SIG-M5 treated with dmso at 0.1 percent for 504 hours (cell line): ENCODE results near the gene DAZL.
A peak's percentile ranks its signal among the peaks of the same experiment; 100 is the strongest.
"Not testable (repeated sequence)": the region's sequence is repeated elsewhere in the genome, so short reads cannot be mapped to it uniquely, and the experiment has no call there.

Experiments used
- DNase-seq: peaks from one replicate; lab custom pipeline; 2025; ENCODE audit not compliant: unreplicated experiment; lab: John Stamatoyannopoulos, UW

DAZL gene, protein sequence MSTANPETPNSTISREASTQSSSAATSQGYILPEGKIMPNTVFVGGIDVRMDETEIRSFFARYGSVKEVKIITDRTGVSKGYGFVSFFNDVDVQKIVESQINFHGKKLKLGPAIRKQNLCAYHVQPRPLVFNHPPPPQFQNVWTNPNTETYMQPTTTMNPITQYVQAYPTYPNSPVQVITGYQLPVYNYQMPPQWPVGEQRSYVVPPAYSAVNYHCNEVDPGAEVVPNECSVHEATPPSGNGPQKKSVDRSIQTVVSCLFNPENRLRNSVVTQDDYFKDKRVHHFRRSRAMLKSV

DNA sequence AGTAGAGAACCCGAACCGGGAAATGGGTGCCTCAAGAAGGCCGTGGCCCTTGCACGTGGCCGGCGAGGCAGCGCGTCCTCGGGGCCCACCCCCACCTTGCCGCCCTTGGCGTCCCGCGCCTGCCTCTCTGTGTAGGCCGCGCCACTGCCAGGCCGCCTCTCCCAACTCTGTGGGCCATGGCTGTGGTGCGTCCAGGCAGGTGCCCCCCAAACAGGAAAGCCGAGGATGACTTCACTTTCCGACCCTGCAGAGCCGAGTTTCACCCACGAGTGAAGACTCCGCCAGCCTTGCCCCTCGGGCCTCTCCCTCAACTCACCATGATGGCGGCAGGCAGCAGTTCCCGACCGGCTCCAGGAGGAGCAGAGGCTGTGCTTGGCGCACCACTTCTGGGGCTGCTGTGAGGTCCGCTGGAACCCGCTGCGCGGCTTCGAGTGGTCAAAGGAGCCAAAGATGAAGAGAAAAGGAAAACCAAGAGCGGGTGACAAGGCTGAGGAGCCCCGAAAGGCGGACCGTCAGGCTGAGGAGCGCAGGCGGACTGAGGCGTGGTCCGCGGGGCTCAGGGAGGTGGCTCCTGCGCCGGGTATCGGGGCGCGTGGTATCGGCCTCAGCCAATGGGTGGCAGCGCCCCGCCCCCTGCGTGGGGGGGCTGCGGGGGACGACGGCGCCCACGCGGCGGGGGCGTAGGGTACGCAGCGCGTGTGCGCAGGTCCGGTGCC, at the start of gene DAZL:
TSS of gene DAZL (minus strand) at position 537 of the 716 bp plus-strand sequence. CDS start at position 319, 218 bp downstream.
- DNase-seq = no peak

- DNase-seq = no peak
Observed at GRCh38 chr3:16654976-16655375, 49.8 kb upstream of the DAZL start.

- DNase-seq = no peak
Observed at GRCh38 chr3:16653712-16654111, 48.5 kb upstream of the DAZL start.

DNA sequence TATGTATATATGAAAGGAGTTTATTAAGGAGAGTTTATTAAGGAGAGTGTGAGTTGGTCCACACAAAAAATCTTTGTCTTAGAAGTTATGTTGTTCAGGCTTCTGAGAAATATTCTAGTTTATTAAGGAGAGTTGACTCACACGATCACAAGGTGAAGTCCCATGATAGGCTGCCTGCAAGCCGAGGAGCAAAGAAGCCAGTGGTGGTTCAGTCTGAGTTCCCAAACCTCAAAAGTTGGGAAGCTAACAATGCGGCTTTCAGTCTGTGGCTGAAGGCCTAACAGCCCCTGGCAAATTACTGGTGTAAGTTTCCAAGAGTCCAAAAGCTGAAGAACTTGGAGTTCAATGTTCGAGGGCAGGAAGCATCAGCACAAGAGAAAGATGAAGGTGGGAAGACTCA, 42.4 kb upstream of the DAZL start:
- DNase-seq = no peak

DNA sequence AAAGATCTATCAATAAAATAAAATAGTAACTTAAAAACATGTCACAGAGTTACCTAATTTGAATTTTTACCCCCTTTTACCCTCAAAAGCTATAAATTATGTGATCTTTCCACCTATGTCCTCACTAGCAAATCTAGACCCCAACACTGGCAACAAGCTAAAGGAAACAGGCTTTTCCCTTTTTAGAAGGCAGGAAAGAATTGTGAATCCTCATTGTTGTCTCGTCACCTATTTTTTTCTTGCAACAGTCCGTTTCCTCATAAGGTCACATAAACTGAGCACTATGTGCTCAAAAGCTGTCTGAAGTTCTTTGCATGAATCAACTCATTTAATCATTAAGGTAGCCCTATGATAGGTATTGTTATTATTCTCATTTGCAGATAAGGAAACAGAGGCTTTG, 34.6 kb upstream of the DAZL start:
- DNase-seq = no peak

DNA sequence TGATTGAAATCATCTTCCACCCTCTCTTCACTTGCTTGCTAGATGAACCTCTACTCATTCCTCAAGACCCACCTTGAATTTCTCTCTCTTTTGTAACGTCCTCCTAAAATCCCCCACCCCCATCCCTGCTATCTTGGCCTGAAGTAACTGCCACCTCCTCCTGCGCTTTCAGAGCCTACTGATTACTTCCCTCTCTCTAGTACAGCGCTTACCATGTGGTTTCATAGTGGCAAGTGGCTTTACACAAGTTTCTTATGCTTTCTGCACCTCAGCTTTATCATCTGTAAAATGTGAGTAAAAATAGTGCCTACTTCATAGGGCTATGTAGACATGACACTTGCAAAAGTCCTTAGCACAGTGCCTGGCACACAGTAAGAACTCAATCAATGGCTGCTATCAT, 28.7 kb upstream of the DAZL start:
- peak; percentile 4 for DNase-seq

- no peak for DNase-seq
Observed at GRCh38 chr3:16632395-16632794, 27.2 kb upstream of the DAZL start.

- no peak for DNase-seq
Observed at GRCh38 chr3:16618721-16619120, 13.5 kb upstream of the DAZL start.

DNA sequence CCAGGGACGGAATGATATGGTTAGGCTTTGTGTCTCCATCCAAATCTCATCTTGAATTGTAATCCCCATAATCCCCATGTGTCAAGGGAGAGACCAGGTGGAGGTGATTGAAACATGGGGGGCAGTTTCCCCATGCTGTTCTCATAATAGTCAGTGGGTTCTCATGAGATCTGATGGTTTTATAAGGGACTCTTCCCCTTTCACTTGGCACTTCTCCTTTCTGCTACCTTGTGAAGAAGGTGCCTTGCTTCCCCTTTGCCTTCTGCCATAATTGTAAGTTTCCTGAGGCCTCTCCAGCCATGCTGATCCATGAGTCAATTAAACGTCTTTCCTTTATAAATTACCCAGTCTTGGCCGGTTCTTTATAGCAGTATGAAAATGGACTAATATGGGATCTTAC, 11.9 kb upstream of the DAZL start:
- not testable (repeated sequence) for DNase-seq

- no peak for DNase-seq
Observed at GRCh38 chr3:16616083-16616482, 10.9 kb upstream of the DAZL start.

- no peak for DNase-seq
Observed at GRCh38 chr3:16614033-16615031, 9.1 kb upstream of the DAZL start.

GRCh38 chr3:16609927-16610580, 4.8 kb upstream of the DAZL start:
- no peak for DNase-seq

GRCh38 chr3:16608816-16609215, 3.6 kb upstream of the DAZL start:
- DNase-seq = no peak

GRCh38 chr3:16607718-16608117, 2.5 kb upstream of the DAZL start:
- DNase-seq = no peak

DNA sequence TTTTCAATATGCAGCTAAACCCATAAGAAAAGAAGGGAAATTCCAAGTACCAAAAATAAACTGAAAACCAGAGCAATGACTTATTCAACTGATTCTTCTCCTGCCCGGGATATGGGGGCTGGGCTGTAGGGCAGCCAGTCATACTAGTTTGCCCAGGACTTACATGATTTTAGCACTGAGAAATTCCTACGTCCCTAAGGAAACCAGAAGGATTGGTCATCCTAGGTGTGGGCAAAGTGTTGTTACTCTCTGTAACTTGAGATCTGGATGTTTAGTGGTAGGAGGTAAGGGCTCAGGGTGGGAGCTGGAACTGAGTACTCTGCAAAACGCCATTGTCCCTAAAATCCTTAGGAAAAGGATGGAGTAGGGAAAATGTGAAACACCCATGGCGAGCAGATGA, 1.2 kb upstream of the DAZL start:
- DNase-seq = no peak

- DNase-seq = no peak
Observed at GRCh38 chr3:16605966-16606365, 743 bp upstream of the DAZL start.

GRCh38 chr3:16604433-16604832, 790 bp downstream of the DAZL start:
- DNase-seq = no peak

GRCh38 chr3:16601537-16602005, 3.7 kb downstream of the DAZL start:
- no peak for DNase-seq

DNA sequence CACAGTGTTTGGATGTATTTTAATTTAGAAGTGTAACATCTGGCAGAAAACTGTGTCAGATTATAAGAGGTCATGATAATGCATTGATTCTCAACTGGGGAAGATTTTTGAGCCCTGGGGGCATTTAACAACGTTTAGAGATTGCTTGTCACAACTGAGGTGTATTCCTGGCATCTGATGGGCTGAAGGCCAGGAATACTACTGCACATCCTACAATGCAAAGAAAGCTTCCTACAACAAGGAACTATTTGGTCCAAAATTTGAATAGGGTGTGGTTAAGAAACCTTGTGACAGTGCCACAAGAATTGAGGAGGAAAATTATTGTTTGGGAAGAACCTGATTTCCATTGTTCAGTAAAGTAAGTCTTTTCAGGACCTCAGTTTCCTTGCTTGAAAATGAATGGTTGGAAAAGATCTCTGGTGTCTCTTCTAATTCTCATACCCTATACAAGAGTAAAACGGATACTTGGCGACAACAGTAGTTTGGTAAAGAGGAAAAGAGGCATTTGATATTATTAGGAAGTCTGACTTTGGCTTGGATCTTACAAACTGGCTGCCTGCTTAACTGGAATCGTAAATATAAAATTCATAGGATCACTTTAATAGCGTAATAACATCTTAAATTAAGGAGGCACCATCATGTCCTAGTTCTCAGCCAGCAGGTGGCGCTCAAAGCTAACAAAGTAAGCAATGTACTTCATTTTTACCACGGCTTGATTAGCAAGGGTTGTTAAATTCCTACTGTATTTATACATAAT, 4.3 kb downstream of the DAZL start:
- DNase-seq = peak; percentile 66

DNA sequence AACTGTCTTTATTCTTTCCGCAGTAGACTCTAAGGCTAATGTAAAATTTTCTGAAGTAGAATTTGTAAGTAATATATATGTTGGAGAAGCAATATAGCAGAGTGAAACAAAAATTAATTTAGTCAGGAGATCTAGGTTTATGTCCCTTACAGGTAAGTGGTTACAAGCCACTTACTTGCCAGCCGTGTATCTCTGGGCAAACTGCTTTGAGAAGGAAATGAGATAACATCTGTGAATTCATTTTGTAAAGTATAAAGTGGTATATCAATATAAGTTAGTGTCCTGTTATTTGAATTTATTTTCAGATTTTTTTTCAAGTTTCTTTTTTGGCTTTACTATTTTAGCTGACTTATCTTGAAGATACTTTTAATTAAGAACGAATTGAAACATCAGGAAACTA, 5.5 kb downstream of the DAZL start:
- DNase-seq = no peak
